Effector memory CD8-positive, alpha-beta T cell (primary cell): ENCODE results near the gene MRPL10.

ENCODE experiments used
- ATAC-seq: fragments of 150-1000 bp; cut with Tn5 transposase; replicated peaks from 2 replicates; pipeline ENCODE4 v1.10.0; 2021; ENCODE audit warnings: mild to moderate bottlenecking, moderate library complexity
- DNase-seq, 3 experiments: peaks; one replicate each; pipeline ENCODE4 v3.0.0; 2021
- H3K27ac Mint-ChIP-seq, 2 donors: one replicate each; pipeline ENCODE4 v1.8.0; 2022; ENCODE audit warnings: mild to moderate bottlenecking in 2 of 2, mixed read lengths in 2 of 2, moderate library complexity in 2 of 2
- H3K27me3 Mint-ChIP-seq, 2 donors: one replicate each; pipeline ENCODE4 v1.8.0; 2022; ENCODE audit warnings: mixed read lengths in 2 of 2
- H3K36me3 Mint-ChIP-seq: one replicate; pipeline ENCODE4 v1.8.0; 2022; ENCODE audit warnings: mild to moderate bottlenecking, moderate library complexity, mixed read lengths; ENCODE audit not compliant: insufficient read depth
- H3K4me1 Mint-ChIP-seq, 2 donors: one replicate each; pipeline ENCODE4 v1.8.0; 2022; ENCODE audit warnings: low read depth in 2 of 2, mixed read lengths in 2 of 2
- H3K4me3 Mint-ChIP-seq, 2 donors: one replicate each; pipeline ENCODE4 v1.8.0; 2022; ENCODE audit warnings: mild to moderate bottlenecking in 2 of 2, mixed read lengths in 2 of 2, moderate library complexity in 2 of 2
- H3K9me3 Mint-ChIP-seq, 2 donors: one replicate each; pipeline ENCODE4 v1.8.0; 2022; ENCODE audit warnings: mixed read lengths in 2 of 2

Gene MRPL10

DNA sequence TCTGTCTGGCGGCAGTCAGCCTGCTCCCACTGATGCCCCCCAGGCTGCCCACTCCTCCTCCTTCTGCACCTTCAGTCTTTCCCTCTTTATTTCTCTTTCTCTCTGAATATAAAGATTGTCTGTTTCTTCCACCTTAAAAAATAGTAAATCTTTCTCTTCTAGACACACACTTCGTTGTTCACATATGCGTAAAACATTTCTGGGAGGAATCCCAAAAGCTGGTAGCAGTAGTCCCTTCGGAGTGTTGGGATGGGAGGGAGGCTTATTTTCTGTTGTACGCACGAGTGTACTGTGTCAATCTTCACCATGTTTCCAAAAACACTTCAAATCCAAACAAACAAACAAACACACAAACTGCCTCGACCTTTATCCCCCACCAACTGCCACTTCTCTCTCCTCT, 19.6 kb downstream of the MRPL10 start:
- H3K9me3 Mint-ChIP-seq: no peaks in the 10 kb centered on the region
- DNase-seq (no peak), ATAC-seq (no peak)
- H3K36me3 Mint-ChIP-seq: peaks cover 84% of the 10 kb centered on the region
- H3K27me3 Mint-ChIP-seq: no peaks in the 10 kb centered on the region
- no peak overlapping the region for H3K4me3 Mint-ChIP-seq
- peak overlapping the region; percentile 85 to 92 for H3K27ac Mint-ChIP-seq
- H3K4me1 Mint-ChIP-seq: peaks cover 29 to 38% of the 10 kb centered on the region in 2 donors

DNA sequence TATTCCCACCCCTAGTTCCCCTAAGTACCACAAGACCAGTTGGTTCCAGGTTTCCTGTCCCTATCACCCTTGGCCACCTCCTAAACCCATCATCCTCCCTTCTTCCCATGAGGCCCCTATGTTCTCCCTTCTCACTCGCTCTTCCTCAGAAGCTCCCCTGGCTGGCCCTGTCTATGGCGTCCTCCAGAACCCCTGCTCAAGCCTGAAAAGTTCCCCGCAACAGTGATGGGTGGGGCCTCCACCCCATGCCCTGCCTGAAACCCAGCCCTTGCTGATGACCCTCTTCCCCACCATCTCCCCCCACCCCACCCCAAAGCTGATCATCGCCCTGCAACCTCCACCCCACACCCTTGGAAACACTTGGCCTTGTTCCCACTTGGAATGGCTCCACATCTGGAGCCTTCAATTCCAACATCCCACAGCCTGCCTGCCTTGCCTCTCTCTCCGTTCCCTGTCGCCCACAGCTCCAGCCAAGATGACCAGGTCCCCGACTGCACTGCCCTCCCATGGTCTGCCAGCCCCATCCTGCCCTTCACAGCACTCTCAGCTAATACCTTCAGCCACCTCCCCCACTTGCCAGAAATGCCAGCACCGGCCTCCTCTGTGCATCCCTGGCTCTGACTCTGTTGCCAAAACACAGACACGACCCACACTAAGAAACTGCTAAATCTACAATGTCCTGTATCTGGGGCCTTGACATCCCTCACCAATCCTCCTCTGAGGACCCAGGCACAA, 20.3 kb downstream of the MRPL10 start:
- no peak overlapping the region for H3K4me3 Mint-ChIP-seq
- peak overlapping the region; percentile 85 to 92 for H3K27ac Mint-ChIP-seq
- DNase-seq: no peak
- H3K27me3 Mint-ChIP-seq: no peaks in the 10 kb centered on the region
- no peak for ATAC-seq
- H3K36me3 Mint-ChIP-seq: peaks cover 84% of the 10 kb centered on the region
- H3K9me3 Mint-ChIP-seq: no peaks in the 10 kb centered on the region
- H3K4me1 Mint-ChIP-seq: peaks cover 29 to 38% of the 10 kb centered on the region in 2 donors

DNA sequence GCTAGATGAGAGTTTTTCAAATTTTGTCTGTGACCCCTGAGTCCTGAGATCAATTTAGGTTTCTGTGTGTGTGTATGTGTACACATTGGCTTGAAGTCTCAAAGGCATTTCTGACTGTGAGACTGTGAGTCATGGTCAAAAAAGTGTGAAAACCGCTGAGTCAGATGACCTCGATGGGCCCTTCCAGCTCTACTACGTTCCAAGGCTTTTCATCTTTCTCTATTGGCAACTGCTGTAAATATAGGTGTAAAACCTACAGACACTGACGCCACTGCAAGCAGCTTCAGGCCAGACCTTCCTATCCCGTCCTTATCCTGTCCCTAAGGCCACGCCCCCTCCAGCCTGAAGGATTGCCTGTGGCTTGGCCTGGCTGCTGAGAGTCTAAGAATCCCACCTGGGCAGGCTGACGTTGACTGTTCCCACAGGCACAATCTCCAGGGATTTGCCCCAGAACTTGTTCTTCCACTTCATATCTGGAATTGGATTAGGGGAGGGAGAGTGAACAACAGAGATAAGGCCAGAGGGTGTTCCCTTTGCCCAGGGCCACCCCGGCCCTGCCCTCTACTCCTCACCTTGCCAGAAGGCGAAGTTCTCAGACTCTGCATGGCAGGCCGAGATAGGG, 21.0 kb downstream of the MRPL10 start:
- Mint-ChIP-seq H3K9me3 (no peaks in the 10 kb centered on the region), H3K4me1 (peaks cover 29 to 38% of the 10 kb centered on the region in 2 donors), H3K4me3 (no peak overlapping the region), H3K27ac (peak overlapping the region; percentile 85 to 92), H3K27me3 (no peaks in the 10 kb centered on the region), H3K36me3 (peaks cover 85% of the 10 kb centered on the region)
- DNase-seq: peak; percentile 35 to 39 (median 38)
- ATAC-seq: peak; percentile 88

DNA sequence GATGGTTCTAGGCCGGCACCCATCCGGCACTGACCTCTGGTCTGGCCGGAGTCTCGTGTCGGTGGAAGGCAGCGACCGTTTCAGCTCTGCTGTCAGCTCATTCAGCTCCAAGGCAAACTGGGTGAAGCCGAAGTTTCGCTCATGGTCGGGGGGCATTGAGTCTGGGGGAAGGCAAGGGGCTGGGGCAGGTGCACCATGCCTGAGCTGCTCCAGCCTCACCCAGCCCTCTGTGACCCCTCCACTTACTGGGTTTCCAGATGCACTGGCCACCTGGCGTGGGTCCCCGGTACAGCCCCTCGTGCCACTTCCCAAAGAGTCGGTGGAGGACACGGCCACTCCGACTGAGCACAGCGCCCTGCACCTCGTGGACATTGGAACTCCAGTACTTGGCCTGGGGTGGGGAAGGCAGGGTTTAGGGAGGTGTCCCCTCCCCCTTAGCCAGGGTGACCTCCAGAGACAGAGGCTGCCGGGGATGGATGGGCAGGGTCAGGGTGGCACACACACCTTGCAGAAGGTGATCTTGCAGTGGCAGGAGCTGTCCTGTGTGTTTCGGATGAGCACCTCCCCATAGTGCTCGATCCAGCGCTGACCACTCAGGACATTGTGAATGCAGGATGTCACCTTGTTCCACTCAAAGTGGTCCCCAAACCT, 22.4 kb downstream of the MRPL10 start:
- peak overlapping the region in 1 of 2 donors; percentile 85 for H3K27ac Mint-ChIP-seq
- ATAC-seq (no peak), DNase-seq (no peak)
- H3K4me1 Mint-ChIP-seq: peaks cover 29 to 38% of the 10 kb centered on the region in 2 donors
- H3K36me3 Mint-ChIP-seq: peaks cover 73% of the 10 kb centered on the region
- no peaks in the 10 kb centered on the region for H3K27me3 Mint-ChIP-seq
- H3K4me3 Mint-ChIP-seq: no peak overlapping the region
- no peaks in the 10 kb centered on the region for H3K9me3 Mint-ChIP-seq

DNA sequence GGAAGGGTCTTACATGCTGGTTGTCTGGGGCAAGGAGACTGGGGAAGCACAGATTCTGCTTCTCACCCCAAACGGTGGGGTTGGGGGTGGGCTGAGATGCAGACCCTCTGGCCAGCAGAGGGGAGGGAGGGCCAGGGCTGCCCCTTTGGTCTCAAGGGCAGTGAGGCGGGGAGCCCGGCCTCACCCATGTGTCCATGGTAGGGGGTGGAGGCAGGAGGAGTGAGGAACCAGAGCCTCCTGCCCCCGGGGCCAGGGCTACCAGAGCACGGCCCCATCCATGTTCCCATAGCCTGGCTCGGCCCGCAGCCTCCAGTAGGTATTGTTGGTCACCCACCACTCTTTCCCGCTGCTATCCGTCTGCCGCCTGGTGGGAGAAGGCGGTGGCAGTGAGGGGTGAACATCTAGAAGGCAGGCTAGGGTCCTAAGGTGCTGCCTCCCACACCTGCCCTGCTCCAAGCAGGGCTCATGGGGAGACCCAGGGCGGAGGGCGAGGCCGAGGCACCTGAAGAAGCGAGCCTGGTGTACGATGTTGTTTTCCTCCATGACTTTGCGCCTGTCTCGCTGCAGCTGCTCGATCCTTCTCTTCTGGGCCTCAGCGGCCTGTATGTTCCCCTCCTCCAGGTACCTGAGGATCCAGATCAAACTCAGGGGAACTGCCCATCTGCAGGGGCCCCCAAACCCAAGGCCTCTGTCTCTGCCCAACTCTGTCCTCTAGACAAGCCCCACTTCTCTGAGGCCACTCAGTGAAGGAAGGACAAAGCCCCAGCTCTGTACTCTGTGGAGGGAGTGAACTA, 23.1 kb downstream of the MRPL10 start:
- no peak for ATAC-seq
- Mint-ChIP-seq H3K4me1 (peaks cover 29 to 38% of the 10 kb centered on the region in 2 donors), H3K36me3 (peaks cover 69% of the 10 kb centered on the region), H3K9me3 (no peaks in the 10 kb centered on the region), H3K27ac (peak overlapping the region; percentile 85), H3K4me3 (peak overlapping the region in 1 of 2 donors; percentile 6), H3K27me3 (no peaks in the 10 kb centered on the region)
- no peak for DNase-seq

DNA sequence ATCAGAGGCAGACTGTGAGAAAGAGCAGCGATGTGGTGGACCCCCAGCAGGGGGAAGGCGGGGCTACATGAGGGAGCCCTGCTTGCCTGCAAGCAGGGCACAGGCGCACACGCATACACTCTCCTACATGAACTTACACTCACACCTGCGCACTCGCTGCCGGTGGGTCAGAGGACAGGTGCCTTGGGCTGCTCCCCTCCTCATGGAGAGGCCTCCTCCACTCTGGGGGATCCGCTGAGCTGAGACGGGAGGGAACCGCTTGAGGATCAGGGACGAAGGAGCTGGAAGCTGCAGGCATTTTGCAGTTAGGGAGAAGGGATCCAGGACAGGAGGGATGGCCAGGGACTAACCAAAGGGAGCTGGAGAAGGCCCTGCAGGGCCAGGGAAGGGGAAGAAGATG, 23.9 kb downstream of the MRPL10 start:
- ATAC-seq (no peak), DNase-seq (no peak)
- no peaks in the 10 kb centered on the region for H3K27me3 Mint-ChIP-seq
- no peak overlapping the region for H3K4me3 Mint-ChIP-seq
- H3K36me3 Mint-ChIP-seq: peaks cover 61% of the 10 kb centered on the region
- no peaks in the 10 kb centered on the region for H3K9me3 Mint-ChIP-seq
- peak overlapping the region; percentile 85 for H3K27ac Mint-ChIP-seq
- H3K4me1 Mint-ChIP-seq: peaks cover 21 to 32% of the 10 kb centered on the region in 2 donors

DNA sequence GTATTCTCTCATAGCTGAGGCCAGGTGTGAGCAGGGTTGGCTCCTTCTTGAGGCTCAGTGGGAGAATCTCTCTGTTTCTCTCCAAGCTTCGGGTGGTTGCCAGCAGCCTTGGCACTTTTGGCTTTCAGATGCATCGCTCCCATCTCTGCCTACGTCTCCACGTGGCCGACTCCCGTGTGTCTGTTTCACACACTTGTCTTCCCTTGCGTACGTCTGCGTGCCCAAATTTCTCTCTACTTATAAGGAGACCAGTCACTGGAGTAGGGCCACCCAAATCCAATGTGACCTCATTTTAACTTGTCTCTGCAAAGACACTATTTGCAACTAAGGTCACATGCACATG, 24.5 kb downstream of the MRPL10 start:
- no peak for DNase-seq
- peaks cover 56% of the 10 kb centered on the region for H3K36me3 Mint-ChIP-seq
- no peaks in the 10 kb centered on the region for H3K27me3 Mint-ChIP-seq

DNA sequence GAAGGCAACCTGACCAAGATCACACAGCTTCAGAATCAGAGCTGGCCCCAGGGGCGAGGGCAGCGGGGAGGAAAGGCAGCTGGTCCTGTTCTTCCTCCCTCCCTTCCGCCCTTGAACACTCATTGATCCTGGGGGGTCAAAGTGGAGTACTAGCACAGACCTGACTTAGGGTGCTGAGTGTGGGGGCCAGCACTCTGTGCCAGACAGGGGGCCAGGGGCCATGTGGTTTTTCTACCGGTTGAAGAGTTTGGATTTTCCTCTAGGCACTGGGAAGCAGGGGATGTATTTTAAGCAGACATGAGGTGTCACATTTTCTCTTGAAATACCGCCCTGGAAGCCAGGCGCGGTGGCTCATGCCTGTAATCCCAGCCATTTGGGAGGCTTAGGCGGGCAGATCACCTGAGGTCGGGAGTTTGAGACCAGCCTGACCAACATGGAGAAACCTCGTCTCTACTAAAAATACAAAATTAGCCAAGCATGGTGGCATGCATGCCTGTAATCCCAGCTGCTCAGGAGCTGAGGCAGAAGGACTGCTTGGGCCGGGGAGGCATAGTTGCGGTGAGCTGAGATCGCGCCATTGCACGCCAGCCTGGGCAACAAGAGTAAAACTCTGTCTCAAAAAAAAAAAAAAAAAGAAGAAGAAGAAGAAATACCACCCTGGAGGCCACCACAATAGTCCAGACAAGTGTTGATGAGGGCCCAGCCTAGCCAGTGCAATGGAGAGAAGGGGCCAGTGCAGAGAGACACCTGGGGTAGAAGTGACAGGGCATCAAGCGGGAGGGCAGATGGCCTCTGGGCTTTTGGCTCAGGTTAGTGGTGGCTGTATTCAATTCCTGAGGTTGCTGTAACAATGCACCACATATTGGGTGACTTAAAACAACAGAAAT, 25.1 kb downstream of the MRPL10 start:
- ATAC-seq (no peak), DNase-seq (no peak)
- Mint-ChIP-seq H3K9me3 (no peaks in the 10 kb centered on the region), H3K27ac (peak overlapping the region; percentile 85), H3K36me3 (peaks cover 52% of the 10 kb centered on the region), H3K27me3 (no peaks in the 10 kb centered on the region), H3K4me1 (peaks cover 13 to 23% of the 10 kb centered on the region in 2 donors), H3K4me3 (no peak overlapping the region)

More for the DNA sequence above, 24.5 kb downstream of the MRPL10 start:
- no peak overlapping the region for H3K4me3 Mint-ChIP-seq
- peaks cover 19 to 29% of the 10 kb centered on the region in 2 donors for H3K4me1 Mint-ChIP-seq
- peak overlapping the region; percentile 85 for H3K27ac Mint-ChIP-seq
- no peak for ATAC-seq
- no peaks in the 10 kb centered on the region for H3K9me3 Mint-ChIP-seq

DNA sequence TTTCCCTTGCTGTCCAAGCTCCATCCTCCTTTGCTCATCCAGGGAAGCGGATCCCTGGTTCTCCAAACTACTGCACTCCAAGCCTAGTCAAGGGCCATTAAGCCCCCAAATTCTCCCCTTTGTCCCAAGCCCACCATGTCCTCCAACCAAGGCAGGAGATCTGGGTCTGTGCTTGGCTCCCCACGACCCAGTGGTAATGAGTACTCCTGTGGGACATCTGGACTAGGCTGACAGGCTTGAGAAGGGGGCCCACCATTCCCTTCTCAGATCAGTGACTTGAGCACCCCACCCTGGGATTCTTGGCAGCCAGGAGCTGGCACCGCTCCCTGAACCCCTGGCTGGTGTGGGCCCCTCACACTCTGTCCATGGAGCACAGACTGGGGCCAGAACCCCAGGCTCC, 26.9 kb downstream of the MRPL10 start:
- ATAC-seq: no peak
- DNase-seq: no peak
- Mint-ChIP-seq H3K27me3 (no peaks in the 10 kb centered on the region), H3K9me3 (no peaks in the 10 kb centered on the region), H3K4me1 (peaks cover 2 to 7% of the 10 kb centered on the region in 2 donors), H3K36me3 (peaks cover 38% of the 10 kb centered on the region), H3K27ac (peak overlapping the region; percentile 29 to 45), H3K4me3 (no peak overlapping the region)

DNA sequence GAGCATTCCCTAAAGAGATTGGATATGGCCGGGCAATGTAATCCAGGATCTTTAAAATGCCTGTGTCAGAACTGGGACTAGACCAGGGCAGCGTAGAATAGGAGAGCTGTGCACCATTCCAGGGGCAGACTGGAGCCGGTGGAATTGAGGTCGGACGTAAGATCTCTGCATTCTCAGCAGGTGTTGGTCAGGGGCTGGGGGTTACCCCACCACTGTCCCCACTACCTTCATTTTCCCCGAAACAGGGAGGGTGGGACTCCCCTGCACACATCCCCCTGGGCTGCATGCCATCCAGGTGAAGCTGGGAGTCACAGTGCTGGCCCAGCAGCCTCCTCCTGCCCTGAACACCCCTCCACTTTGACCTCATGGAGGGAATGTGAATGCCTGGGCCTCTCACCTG, 27.6 kb downstream of the MRPL10 start:
- peaks cover 2 to 7% of the 10 kb centered on the region in 2 donors for H3K4me1 Mint-ChIP-seq
- peaks cover 31% of the 10 kb centered on the region for H3K36me3 Mint-ChIP-seq

DNA sequence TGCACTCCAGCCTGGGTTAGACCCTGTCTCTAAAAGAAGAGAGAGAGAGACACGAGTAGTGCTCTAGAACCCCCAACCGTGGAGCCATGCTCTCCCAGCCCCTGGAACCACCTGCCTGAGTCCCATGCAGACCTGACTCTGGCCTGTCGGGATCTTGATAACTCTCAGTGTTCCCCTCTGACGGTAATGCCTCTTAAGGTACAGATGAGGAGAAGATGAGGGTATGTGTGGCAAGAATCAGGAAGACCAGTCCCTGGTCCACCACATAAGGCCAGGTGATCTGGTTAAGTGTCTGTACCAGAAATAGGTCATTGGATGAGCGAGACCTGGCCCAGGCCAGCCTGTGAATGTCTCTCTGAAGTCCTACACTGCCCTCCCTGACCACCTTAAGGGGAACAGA, 28.1 kb downstream of the MRPL10 start:
- no peaks in the 10 kb centered on the region for H3K27me3 Mint-ChIP-seq
- peaks cover 25% of the 10 kb centered on the region for H3K36me3 Mint-ChIP-seq
- no peak overlapping the region for H3K4me3 Mint-ChIP-seq
- no peaks in the 10 kb centered on the region for H3K9me3 Mint-ChIP-seq
- H3K4me1 Mint-ChIP-seq: peaks cover 2 to 7% of the 10 kb centered on the region in 2 donors
- no peak for ATAC-seq
- DNase-seq: no peak
- no peak overlapping the region for H3K27ac Mint-ChIP-seq

More for the DNA sequence above, 27.6 kb downstream of the MRPL10 start:
- H3K27me3 Mint-ChIP-seq: no peaks in the 10 kb centered on the region
- no peaks in the 10 kb centered on the region for H3K9me3 Mint-ChIP-seq
- H3K27ac Mint-ChIP-seq: no peak overlapping the region
- no peak for ATAC-seq
- DNase-seq: no peak
- H3K4me3 Mint-ChIP-seq: no peak overlapping the region

DNA sequence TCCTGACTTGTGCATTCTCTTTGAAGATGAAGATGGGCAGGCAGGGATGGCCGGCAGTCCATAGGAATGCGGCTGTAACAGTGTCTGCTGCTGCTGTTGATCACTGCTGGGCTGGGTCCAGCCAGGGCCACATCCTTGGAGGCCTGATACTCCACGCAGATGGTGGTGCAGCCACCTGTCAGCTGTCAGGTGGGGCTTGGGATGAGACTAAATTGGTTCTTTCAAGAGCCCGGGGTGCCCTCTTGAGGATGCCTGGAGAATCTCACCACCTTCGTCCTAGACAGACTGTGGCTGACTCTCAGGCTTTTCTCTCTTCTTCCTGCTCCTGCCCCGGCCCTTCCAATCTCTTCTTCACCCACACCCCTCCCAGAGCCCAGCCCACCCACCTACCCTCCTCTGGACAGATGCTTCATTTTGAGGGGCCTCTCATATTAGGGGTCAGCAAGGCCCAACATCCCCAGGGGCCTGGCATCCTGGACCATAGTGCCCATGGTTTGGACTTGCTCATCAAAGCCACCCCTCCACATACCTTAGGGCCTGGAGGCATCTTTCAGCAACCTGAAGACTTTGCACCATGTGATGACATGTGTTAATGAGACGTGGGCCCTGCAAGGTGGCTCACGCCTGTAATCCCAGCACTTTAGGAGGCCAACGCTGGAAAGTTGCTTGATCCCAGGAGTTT, 28.9 kb downstream of the MRPL10 start:
- H3K4me3 Mint-ChIP-seq: no peak overlapping the region
- peaks cover 0 to 7% of the 10 kb centered on the region in 2 donors for H3K27me3 Mint-ChIP-seq
- H3K9me3 Mint-ChIP-seq: no peaks in the 10 kb centered on the region
- peak overlapping the region in 1 of 2 donors; percentile 19 for H3K27ac Mint-ChIP-seq
- H3K4me1 Mint-ChIP-seq: peaks cover 2 to 6% of the 10 kb centered on the region in 2 donors
- H3K36me3 Mint-ChIP-seq: peaks cover 18% of the 10 kb centered on the region
- ATAC-seq (peak; percentile 93), DNase-seq (peak; percentile 49 to 57 (median 51))
